ENCODE measurements around the gene DTNB.
"Not testable (repeated sequence)": the region's sequence is repeated elsewhere in the genome, so short reads cannot be mapped to it uniquely, and the experiment has no call there.

Gene DTNB

DNA sequence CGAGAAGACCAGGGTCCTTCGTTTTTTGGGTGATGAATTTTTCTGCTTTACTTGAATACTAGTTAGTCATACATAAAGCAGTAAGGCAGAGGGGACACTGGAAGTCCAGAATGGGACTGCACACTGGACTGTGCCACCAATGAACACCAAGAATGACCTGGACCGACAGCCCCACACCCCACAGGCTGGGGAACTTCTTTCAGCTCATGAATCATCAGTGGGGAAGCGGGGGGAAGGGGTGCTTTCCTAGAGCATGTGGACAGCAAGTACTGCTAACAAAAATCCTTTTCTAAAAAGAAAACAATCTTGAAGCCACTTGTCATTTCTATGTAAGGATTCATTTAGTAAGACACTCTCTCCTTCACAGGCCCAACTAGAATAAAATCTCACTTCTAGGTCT is 86.0 kb downstream of the DTNB start:
- DNase-seq (ENCODE audit: low read depth): no peak

DNA sequence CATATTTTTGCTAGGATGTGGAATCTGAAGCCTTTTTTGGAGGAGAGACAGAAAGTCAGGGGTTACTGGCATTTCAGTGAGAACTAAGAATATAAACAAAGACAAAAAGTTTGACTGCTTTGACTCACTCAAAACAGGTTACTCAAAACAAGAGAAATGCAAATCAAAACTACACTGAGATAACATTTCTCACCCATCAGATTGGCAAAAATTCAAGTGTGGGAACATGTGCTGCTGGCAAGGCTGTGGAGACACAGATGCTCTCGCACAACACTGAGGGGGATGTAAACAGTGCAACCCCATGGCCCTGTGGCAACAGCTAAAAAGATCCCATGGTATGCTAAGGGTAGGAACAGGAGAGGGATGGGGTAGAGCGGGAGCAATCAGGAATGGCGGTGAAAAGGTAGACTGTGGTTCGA is 86.6 kb downstream of the DTNB start:
- no peak for DNase-seq (ENCODE audit: low read depth)

- DNase-seq (ENCODE audit: low read depth): no peak
Measured at GRCh38 chr2:25585189-25585588, 88.2 kb downstream of the DTNB start.

- DNase-seq (ENCODE audit: low read depth): no peak
Measured at GRCh38 chr2:25582077-25582830, 91.1 kb downstream of the DTNB start.

GRCh38 chr2:25576596-25576995 is 96.8 kb downstream of the DTNB start:
- no peak for DNase-seq (ENCODE audit: low read depth)

- DNase-seq (ENCODE audit: low read depth): no peak
Measured at GRCh38 chr2:25572638-25573037, 100.7 kb downstream of the DTNB start.

DNA sequence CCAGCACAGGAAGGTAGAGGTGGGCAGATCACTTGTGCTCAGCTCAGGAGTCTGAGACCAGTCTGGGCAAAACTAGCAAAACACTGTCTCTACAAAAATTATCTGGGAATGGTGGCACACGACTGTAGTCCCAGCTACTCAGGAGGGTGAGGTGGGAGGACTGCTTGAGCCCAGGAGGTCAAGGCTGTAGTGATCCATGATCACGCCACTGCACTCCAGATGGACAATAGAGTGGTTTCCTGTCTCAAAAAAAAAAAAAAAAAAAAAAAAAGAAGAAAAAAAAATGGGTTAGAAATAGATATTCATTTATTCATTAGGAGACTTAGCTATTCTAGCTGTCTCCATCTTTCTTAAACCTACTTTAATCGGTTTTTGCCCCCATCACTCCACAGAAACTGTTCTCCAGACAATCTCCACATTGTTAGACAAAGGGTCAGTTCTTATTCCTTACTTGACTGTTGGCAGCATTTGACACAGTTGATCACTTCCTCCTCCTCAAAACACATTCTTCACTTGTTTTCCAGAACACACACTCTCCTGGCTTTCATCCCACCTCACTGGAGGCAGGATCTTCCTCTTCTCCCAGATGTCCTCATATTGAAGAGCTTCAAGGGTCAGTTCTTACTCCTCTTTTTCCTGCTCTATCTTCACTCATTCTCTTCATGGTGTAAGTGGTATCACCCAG is 103.1 kb downstream of the DTNB start:
- DNase-seq (ENCODE audit: low read depth): no peak

- peak; percentile 51 for DNase-seq (ENCODE audit: low read depth)
Measured at GRCh38 chr2:25567406-25567805, 106.0 kb downstream of the DTNB start.

DNA sequence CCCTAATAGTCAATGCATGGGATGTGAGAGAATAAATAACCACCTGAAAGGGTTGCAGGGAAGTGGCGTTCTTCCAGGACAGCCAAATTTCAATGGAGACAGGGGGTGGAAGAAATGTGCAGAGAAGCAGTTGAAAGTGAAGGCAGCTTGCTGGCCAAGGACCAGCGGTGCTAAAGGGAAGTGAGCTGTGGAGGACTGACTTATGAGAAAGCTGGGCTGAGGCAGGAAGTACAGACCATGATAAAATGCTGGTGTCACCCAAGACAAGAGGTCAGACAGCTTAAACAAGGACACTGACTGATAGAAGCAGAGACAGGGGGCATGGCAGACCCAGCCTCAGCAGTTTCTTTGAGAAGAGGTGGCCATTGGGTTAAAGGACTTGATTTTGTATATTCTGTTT is 106.7 kb downstream of the DTNB start:
- peak; percentile 48 for DNase-seq (ENCODE audit: low read depth)

GRCh38 chr2:25566094-25566493 is 107.3 kb downstream of the DTNB start:
- no peak for DNase-seq (ENCODE audit: low read depth)

DNA sequence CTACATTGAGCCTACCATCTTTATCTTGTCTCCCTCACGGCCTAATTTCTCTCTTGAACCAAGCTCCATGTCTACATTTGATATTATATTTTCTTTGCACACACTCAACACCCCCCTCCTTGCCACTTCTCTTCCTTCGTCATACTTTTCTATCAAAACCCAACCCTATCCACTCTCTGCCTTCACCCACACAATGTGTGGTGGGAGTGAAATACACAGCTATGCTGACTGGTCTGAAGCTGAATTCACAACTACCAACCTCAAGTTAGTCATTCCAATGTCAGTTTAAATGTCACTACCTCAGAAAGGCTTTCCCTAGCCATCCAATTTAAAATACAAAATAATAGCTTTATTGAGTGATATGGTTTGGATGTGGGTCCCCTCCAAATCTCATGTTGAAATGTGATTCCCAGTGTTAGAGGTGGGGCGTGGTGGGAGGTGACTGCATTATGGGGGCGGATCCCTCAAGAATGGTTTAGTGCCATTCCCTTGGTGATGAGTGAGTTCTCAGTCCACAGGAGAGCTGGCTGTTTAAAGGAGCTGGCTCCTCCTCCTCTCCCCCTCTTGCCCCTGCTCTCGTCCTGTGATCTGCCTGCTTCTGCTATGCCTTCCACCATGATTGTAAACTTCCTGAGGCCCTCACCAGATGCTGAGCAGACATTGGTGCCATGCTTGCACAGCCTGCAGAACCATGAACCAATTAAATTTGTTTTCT is 112.1 kb downstream of the DTNB start:
- DNase-seq (ENCODE audit: low read depth): no peak

- DNase-seq (ENCODE audit: low read depth): no peak
Measured at GRCh38 chr2:25559148-25559547, 114.2 kb downstream of the DTNB start.

DNA sequence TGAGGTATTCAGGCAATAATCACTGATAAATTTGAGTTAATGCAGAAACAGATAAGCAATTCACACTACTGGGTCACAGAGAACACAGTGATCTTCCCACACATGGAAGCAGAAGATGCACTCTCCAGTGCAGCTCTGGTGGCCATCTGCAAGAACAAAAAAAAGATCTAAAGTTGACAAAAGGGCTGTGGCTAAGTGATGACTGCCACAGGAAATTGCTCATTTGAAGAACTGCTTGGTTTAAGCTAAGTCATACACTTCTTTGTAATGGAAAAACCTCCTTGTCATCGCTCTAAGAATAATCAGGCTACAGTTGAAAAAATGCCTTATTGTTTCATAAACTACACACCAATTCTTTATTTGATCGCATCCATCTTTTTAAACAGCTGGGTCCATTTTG is 115.1 kb downstream of the DTNB start:
- no peak for DNase-seq (ENCODE audit: low read depth)

DNA sequence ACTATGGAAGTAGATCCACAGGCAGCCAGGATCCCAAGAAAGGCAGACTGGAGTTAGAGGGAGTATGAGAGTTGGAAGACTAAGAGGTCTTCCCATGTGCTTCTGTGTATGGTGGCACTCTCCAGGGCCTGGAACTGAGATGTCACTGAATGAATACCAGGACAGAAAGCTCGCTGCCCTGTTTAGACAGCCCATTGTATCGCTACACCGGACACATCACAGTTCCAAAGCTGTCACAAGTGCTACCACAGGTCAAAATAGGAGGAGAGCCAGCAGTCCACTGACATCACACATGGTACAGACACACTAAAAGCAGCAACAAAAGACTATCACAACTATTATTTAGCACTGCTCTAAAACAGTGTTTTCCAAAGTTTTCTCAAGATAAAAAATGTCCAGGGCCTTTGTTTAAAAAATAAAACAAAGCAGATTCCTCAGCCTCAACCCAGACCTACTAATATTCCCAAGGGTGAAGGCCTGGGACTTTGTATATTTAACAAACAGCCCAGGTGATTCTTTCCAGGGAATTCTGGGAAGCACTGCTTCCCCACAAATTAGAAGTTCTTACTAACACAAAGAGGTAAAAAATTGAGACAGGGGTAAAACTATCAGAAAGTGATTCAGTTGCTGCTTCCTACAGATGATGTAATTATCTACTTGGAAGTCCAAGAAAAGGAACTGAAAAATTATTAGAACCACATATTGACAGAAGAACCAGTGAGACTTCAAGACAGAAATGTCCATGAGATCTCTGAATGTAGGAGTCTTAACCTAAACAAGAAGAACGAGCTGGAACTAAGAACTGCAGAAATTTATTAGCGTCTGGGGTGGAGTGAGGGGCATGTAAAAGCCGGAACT is 116.0 kb downstream of the DTNB start:
- DNase-seq (ENCODE audit: low read depth): peak; percentile 29

GRCh38 chr2:25552318-25552717 is 121.1 kb downstream of the DTNB start:
- no peak for DNase-seq (ENCODE audit: low read depth)

DNA sequence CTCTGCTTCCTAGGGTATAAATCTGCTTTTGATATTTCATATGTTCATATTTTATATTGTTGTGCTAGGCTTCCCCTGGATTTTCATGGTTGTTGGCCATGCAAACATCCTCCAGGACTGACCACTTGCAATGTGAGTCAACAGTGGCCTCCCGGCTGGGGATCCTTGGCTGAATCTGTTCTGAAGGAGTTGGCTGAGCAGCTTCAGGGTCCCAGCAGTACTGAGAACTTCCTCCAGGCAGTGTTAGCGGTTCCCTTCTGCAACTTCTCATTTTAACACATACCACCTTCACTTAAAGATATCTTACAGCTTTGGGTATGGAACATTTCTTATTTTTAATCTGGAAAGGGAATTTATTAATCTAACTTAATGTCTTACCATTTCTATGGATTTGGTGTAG is 122.1 kb downstream of the DTNB start:
- no peak for DNase-seq (ENCODE audit: low read depth)

DNA sequence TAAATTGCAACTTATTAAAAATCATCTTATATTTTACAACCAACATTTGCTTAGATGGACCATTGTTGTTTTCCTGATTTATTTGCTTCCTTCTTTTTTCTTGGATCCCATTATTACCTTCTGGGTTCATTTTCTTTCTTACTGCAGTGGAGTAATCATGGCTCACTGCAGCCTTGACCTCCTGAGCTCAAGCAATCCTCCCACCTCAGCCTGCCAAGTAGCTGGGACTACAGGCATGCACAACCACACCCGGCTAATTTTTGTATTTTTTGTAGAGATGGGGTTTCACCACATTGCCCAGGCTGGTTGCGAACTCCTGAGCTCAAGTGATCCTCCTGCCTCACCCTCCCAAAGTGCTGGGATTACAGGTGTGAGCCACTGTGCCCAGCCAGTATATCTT is 123.8 kb downstream of the DTNB start:
- not testable (repeated sequence) for DNase-seq (ENCODE audit: low read depth)

- no peak for DNase-seq (ENCODE audit: low read depth)
Measured at GRCh38 chr2:25548601-25549000, 124.8 kb downstream of the DTNB start.

GRCh38 chr2:25546852-25547251 is 126.5 kb downstream of the DTNB start:
- no peak for DNase-seq (ENCODE audit: low read depth)

- DNase-seq (ENCODE audit: low read depth): no peak
Measured at GRCh38 chr2:25545899-25546298, 127.5 kb downstream of the DTNB start.

DNA sequence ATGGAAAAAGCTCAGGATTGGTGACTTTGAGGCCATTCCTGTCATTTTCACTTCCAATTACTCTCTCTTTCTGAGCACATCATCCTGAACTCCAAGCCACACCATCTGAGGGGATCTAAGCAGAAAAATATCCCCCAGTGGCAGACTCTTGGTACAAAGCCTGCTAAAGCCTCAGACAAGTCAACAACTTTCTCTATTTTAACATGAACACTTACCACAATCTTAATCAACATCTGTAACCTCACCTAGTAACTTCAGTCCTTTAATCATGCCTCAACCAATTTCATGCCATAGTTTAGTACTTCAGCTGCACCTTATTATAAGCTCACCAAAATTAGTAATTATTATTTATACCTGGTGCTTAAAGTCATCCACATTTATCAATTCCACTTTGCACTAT is 128.9 kb downstream of the DTNB start:
- no peak for DNase-seq (ENCODE audit: low read depth)

GRCh38 chr2:25543939-25544338 is 129.4 kb downstream of the DTNB start:
- DNase-seq (ENCODE audit: low read depth): no peak

Data from CMK (cell line).